Heart left ventricle (tissue), 16 donors: Measurements from ENCODE around the gene PJA1. TPM values are rescaled to one million over a fixed set of nuclear protein-coding genes. Genes with fewer than 3 reads are reported as not detected.

Source experiments
- ATAC-seq, 4 donors: fragments of 200-7000 bp; cut with Tn5 transposase; one replicate each; pipeline ENCODE4 v1.9.1; 2020 to 2022; ENCODE audit warnings: moderate library complexity in 4 of 4, mild to moderate bottlenecking in 3 of 4, moderate number of reproducible peaks in 1 of 4
- DNase-seq, 5 donors: peaks; one replicate each; pipeline ENCODE4 v3.0.0-alpha.2; 2020
- H3K27ac ChIP-seq, 12 donors: fragments of 200-600 bp; sonication (generic) in 4 of 12; one replicate each; pipeline versions ENCODE4 v1.5.0 to v1.8.0; 2016 to 2022; ENCODE audit warnings: mild to moderate bottlenecking in 2 of 12
- H3K27me3 ChIP-seq, 9 donors: fragments of 200-600 bp; sonication (generic) in 2 of 9; one replicate each; pipeline versions ENCODE4 v1.5.1 to v1.8.0; 2016 to 2022; ENCODE audit warnings: mild to moderate bottlenecking in 3 of 9
- H3K36me3 ChIP-seq, 9 donors: fragments of 200-600 bp; sonication (generic) in 2 of 9; one replicate each; pipeline versions ENCODE4 v1.5.0 to v1.8.0; 2018 to 2022; ENCODE audit warnings: mild to moderate bottlenecking in 2 of 9
- H3K4me1 ChIP-seq, 12 donors: fragments of 200-600 bp; sonication (generic) in 4 of 12; one replicate each; pipeline versions ENCODE4 v1.5.0 to v1.8.0; 2016 to 2022; ENCODE audit warnings: mild to moderate bottlenecking in 3 of 12
- H3K4me3 ChIP-seq, 12 donors: fragments of 200-600 bp; sonication (generic) in 4 of 12; one replicate each; pipeline versions ENCODE4 v1.5.0 to v1.8.0; 2017 to 2022; ENCODE audit warnings: mild to moderate bottlenecking in 9 of 12, moderate library complexity in 4 of 12
- H3K9me3 ChIP-seq, 12 donors: fragments of 200-600 bp; sonication (generic) in 4 of 12; one replicate each; pipeline versions ENCODE4 v1.5.0 to v1.8.0; 2016 to 2022; ENCODE audit warnings: mild to moderate bottlenecking in 1 of 12
- POLR2A ChIP-seq, 2 donors: fragments of 450-650 bp; IDR thresholded peaks; one replicate each; pipeline ENCODE4 v1.6.1; 2017; ENCODE audit warnings: antibody characterized with exemption in 2 of 2, mild to moderate bottlenecking in 2 of 2, moderate library complexity in 2 of 2
- WGBS, 4 donors: extraction: QIAGEN DNeasy Blood & Tissue Kit in 2 of 4; methylation state at CpG; one replicate each; pipeline versions ENCODE4 v1.1.5 to v1.1.7; 2013 to 2018; 5-methylcytosine and 5-hydroxymethylcytosine counted together
- intact Hi-C, 10 donors: fragments of 100-400 bp; cut with DNase I; formaldehyde crosslinking; loops; one replicate each; pipeline versions ENCODE4 v1.11.1 to v1.14.2; 2022
- polyA plus RNA-seq, 2 donors: library from polyadenylated mRNA; stranded (reverse); fragments of 200-250 nt; gene quantifications; one replicate each; pipeline ENCODE4 v1.2.3, GENCODE V29; 2013
- total RNA-seq, 9 donors: library from RNA; depleted of rRNA in 2 of 9; stranded (reverse); fragments of >200 nt in 2 of 9; fragmentation: NEBNext Ultra II Directional in 3 of 9; extraction: Animal tissue kit (Norgen Biotek cat#: 25700) in 3 of 9; gene quantifications; one replicate each; pipeline versions ENCODE4 v1.1.0 to v1.2.4, GENCODE V29; 2016 to 2023
- TF ChIP-seq, protein P1 (sequence below), 12 donors: fragments of 200-600 bp; sonication (generic) in 4 of 12; IDR thresholded peaks; one replicate each; pipeline versions ENCODE4 v1.5.0 to v1.8.0; 2018 to 2022; ENCODE audit warnings: antibody characterized with exemption in 12 of 12, mild to moderate bottlenecking in 5 of 12
- donor health status: ischemic (EF 13 %, LVEDD 7.1; RV severe dilation, severe dysfunction).
- donor health status: healthy with polysubstance abuse.
- donor health status: DM: no; HTN: yes; CAD: no.
- donor health status: DM: no; HTN: no; CAD: no.
- donor health status: ischemic (EF 25% LVEDD 6.9; RV normal size, moderate dysfunction).
- donor health status: ischemic (EF 25% LVEDD 5.7; RV mildly dilated, moderate dysfunction).
- donor health status: healthy.
- donor health status: DM: yes; HTN: yes; CAD: no.
- donor health status: ischemic (EF 35%, LVEDD 5.7; RV mildly dilated, moderate dysfunction).
- donor health status: nonischemic (EF 11% LVEDD 7.7; RV severe dilation, severe dysfunction).
- donor health status: DM: yes; HTN: yes; CAD: no.
- donor health status: PGD.
- donor health status: ischemic (EF 29% LVEDD 5.4; RV normal size, mild dysfunction).
- donor health status: nonischemic (EF 23%, LVEDD 6.1; RV moderate dilation, normal function).

PJA1 gene
- total and polyA plus RNA-seq, 11 donors, result 4.3 to 20.1 (median 14.4) TPM

GRCh38 chrX:69189576-69190371, 24.5 kb upstream of the PJA1 start:
- ATAC-seq, result peak; percentile 49 to 66 (median 56)
- H3K9me3 ChIP-seq, result no peaks in the 10 kb centered on the region
- TF ChIP-seq, protein P1, sequence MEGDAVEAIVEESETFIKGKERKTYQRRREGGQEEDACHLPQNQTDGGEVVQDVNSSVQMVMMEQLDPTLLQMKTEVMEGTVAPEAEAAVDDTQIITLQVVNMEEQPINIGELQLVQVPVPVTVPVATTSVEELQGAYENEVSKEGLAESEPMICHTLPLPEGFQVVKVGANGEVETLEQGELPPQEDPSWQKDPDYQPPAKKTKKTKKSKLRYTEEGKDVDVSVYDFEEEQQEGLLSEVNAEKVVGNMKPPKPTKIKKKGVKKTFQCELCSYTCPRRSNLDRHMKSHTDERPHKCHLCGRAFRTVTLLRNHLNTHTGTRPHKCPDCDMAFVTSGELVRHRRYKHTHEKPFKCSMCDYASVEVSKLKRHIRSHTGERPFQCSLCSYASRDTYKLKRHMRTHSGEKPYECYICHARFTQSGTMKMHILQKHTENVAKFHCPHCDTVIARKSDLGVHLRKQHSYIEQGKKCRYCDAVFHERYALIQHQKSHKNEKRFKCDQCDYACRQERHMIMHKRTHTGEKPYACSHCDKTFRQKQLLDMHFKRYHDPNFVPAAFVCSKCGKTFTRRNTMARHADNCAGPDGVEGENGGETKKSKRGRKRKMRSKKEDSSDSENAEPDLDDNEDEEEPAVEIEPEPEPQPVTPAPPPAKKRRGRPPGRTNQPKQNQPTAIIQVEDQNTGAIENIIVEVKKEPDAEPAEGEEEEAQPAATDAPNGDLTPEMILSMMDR (IDR thresholded peaks at IDR 0.05), result no peak
- TF ChIP-seq POLR2A (IDR thresholded peaks at IDR 0.05), result no peak
- DNase-seq, result peak in 3 of 5 donors; percentile 23 to 65 (median 29)
- H3K4me1 ChIP-seq, result no peaks in the 10 kb centered on the region
- H3K4me3 ChIP-seq, result no peak overlapping the region
- H3K27me3 ChIP-seq, result peaks cover 0 to 21% (median 0%) of the 10 kb centered on the region in 9 donors
- peak overlapping the region in 3 of 12 donors; percentile 19 to 34 (median 29) for H3K27ac ChIP-seq
- H3K36me3 ChIP-seq, result no peaks in the 10 kb centered on the region
- intact Hi-C loops, result no loop called here
- 58 to 71% (median 63%) methylated on average over 9 of the region's 9 CpGs for WGBS, 4 donors

GRCh38 chrX:69186651-69187050, 21.4 kb upstream of the PJA1 start:
- TF ChIP-seq, protein P1 (IDR thresholded peaks at IDR 0.05), result no peak
- intact Hi-C loops, result no loop called here
- WGBS, 4 donors, result 73 to 94% (median 93%) methylated on average over 1 of the region's 1 CpG
- Histone ChIP-seq H3K36me3 (no peaks in the 10 kb centered on the region), H3K4me1 (no peaks in the 10 kb centered on the region), H3K9me3 (no peaks in the 10 kb centered on the region), H3K27ac (no peak overlapping the region), H3K4me3 (no peak overlapping the region), H3K27me3 (peaks cover 0 to 16% (median 0%) of the 10 kb centered on the region in 9 donors)
- no peak for DNase-seq
- ATAC-seq, result no peak

- intact Hi-C loops, result no loop called here
- TF ChIP-seq, protein P1 (IDR thresholded peaks at IDR 0.05), result no peak
- TF ChIP-seq POLR2A (IDR thresholded peaks at IDR 0.05), result no peak
- Histone ChIP-seq H3K4me1 (no peaks in the 10 kb centered on the region), H3K27me3 (peaks cover 0 to 19% (median 0%) of the 10 kb centered on the region in 9 donors), H3K27ac (no peak overlapping the region), H3K9me3 (no peaks in the 10 kb centered on the region), H3K36me3 (no peaks in the 10 kb centered on the region), H3K4me3 (no peak overlapping the region)
- DNase-seq (no peak), ATAC-seq (no peak)
- 39 to 87% (median 78%) methylated on average over 1 to 2 of the region's 2 CpGs for WGBS, 4 donors
Observed at GRCh38 chrX:69185886-69186285, 20.6 kb upstream of the PJA1 start.

GRCh38 chrX:69185141-69185540, 19.9 kb upstream of the PJA1 start:
- intact Hi-C loops, result no loop called here
- Histone ChIP-seq H3K27ac (no peak overlapping the region), H3K9me3 (no peaks in the 10 kb centered on the region), H3K4me1 (no peaks in the 10 kb centered on the region), H3K36me3 (no peaks in the 10 kb centered on the region), H3K27me3 (peaks cover 0 to 25% (median 0%) of the 10 kb centered on the region in 9 donors), H3K4me3 (no peak overlapping the region)
- TF ChIP-seq POLR2A (IDR thresholded peaks at IDR 0.05), result no peak
- TF ChIP-seq, protein P1 (IDR thresholded peaks at IDR 0.05), result no peak
- WGBS, 4 donors, result 86 to 91% (median 88%) methylated on average over 3 of the region's 3 CpGs
- no peak for DNase-seq
- no peak for ATAC-seq
